VCaP (cell line): ENCODE measurements around the gene TRABD2A.

Source experiments
- H3K27ac ChIP-seq: fragments of 450-650 bp; 2 replicates; pipeline ENCODE4 v1.5.1; 2017
- TF ChIP-seq, protein P1 (sequence below): fragments of 450-650 bp; conservative IDR thresholded peaks from 2 replicates; pipeline ENCODE4 v1.5.1; 2017; ENCODE audit warnings: mild to moderate bottlenecking, moderate library complexity

TRABD2A gene

GRCh38 chr2:84880645-84881521, at the start of gene TRABD2A:
Gene TRABD2A (minus strand): TSS chr2:84881084. CDS start chr2:84881039, 45 bp downstream.
- TF ChIP-seq, protein P1, sequence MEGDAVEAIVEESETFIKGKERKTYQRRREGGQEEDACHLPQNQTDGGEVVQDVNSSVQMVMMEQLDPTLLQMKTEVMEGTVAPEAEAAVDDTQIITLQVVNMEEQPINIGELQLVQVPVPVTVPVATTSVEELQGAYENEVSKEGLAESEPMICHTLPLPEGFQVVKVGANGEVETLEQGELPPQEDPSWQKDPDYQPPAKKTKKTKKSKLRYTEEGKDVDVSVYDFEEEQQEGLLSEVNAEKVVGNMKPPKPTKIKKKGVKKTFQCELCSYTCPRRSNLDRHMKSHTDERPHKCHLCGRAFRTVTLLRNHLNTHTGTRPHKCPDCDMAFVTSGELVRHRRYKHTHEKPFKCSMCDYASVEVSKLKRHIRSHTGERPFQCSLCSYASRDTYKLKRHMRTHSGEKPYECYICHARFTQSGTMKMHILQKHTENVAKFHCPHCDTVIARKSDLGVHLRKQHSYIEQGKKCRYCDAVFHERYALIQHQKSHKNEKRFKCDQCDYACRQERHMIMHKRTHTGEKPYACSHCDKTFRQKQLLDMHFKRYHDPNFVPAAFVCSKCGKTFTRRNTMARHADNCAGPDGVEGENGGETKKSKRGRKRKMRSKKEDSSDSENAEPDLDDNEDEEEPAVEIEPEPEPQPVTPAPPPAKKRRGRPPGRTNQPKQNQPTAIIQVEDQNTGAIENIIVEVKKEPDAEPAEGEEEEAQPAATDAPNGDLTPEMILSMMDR: no peak

GRCh38 chr2:84927275-84927627, 46.4 kb upstream of the TRABD2A start:
- TF ChIP-seq, protein P1: peak; percentile 3
- H3K27ac ChIP-seq: peak overlapping the region; percentile 22; the same call in 1 of the 2 replicates

More at GRCh38 chr2:84880645-84881521, at the start of gene TRABD2A:
- no peak within 1 kb of the TSS for H3K27ac ChIP-seq

- TF ChIP-seq, protein P1: peak; percentile 91
- no peak overlapping the region for H3K27ac ChIP-seq
Observed at GRCh38 chr2:84925724-84926376, 45.0 kb upstream of the TRABD2A start.

- TF ChIP-seq, protein P1: no peak
- H3K27ac ChIP-seq: no peak overlapping the region
Observed at GRCh38 chr2:84925336-84925723, 44.4 kb upstream of the TRABD2A start.

- H3K27ac ChIP-seq: peak overlapping the region; percentile 36; the same call in 1 of the 2 replicates
- TF ChIP-seq, protein P1: no peak
Observed at GRCh38 chr2:84924173-84925106, 43.6 kb upstream of the TRABD2A start.

GRCh38 chr2:84923009-84923408, 42.1 kb upstream of the TRABD2A start:
- peak overlapping the region; percentile 14; the same call in 1 of the 2 replicates for H3K27ac ChIP-seq
- TF ChIP-seq, protein P1: no peak
